Stimulated activated naive B cell treated with anti-CD40 and anti-IgM and Interleukin-4, amounts not matched to agents 10 μg/mL and 1 μg/mL and 100 μg/mL, for 72 hours (primary cell): ENCODE measurements around the gene SOX2.

Experiments
- ATAC-seq, 2 donors: fragments of 150-1000 bp; cut with Tn5 transposase; replicated peaks; 2 replicates each; pipeline ENCODE4 v1.10.0; 2021; ENCODE audit warnings: moderate library complexity in 1 of 2
- DNase-seq: peaks from one replicate; pipeline ENCODE4 v3.0.0; 2021
- H3K27ac Mint-ChIP-seq: one replicate; pipeline ENCODE4 v1.8.0; 2022; ENCODE audit warnings: mild to moderate bottlenecking, mixed read lengths
- H3K27me3 Mint-ChIP-seq, 2 donors: one replicate each; pipeline ENCODE4 v1.8.0; 2022; ENCODE audit warnings: mixed read lengths in 2 of 2
- H3K36me3 Mint-ChIP-seq, 2 donors: one replicate each; pipeline ENCODE4 v1.8.0; 2022; ENCODE audit warnings: mixed read lengths in 2 of 2, mild to moderate bottlenecking in 1 of 2
- H3K4me1 Mint-ChIP-seq, 2 donors: one replicate each; pipeline ENCODE4 v1.8.0; 2022; ENCODE audit warnings: mixed read lengths in 2 of 2, mild to moderate bottlenecking in 1 of 2
- H3K4me3 Mint-ChIP-seq, 2 donors: one replicate each; pipeline ENCODE4 v1.8.0; 2022; ENCODE audit warnings: mild to moderate bottlenecking in 2 of 2, mixed read lengths in 2 of 2, moderate library complexity in 1 of 2
- H3K9me3 Mint-ChIP-seq, 2 donors: one replicate each; pipeline ENCODE4 v1.8.0; 2022; ENCODE audit warnings: mixed read lengths in 2 of 2, mild to moderate bottlenecking in 1 of 2

The SOX2 gene

DNA sequence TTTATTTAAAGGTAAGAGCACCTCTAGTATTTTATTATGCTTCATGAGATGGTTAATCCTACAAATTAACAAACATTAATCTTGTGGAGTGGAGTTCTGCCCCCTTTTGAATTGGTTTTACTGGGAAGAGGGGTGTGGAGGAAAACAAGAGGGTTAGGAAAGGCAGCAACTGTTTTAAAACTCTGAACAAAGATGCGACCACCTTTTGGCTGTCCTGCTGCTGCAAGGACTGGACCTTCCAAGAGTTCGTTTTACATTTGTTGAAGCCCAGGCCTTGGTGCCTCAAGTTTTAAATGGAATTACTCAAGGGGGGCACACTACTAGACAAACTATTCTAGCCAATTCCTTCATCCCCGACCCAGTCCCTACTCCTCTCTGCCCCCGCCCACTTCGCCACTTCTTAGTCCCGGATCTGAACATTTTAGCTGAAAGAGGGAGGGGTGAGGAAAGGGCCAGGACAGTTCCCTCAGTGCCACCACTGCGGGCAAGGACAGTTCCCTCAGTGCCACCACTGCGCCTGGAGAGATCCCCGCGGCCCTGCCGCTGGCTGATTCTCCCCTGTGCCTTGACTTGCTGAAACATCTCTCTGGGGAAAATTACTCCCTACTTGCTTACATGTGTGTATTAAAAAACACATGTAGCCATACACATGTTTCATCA lies 11.2 kb downstream of the SOX2 start:
- H3K9me3 Mint-ChIP-seq, result peaks cover 7 to 10% of the 10 kb centered on the region in 2 donors
- H3K27me3 Mint-ChIP-seq, result peaks cover 94 to 96% of the 10 kb centered on the region in 2 donors
- DNase-seq, result no peak
- H3K36me3 Mint-ChIP-seq, result peaks cover 2 to 16% of the 10 kb centered on the region in 2 donors
- peak overlapping the region; percentile 93 for H3K27ac Mint-ChIP-seq
- peaks cover 7 to 21% of the 10 kb centered on the region in 2 donors for H3K4me1 Mint-ChIP-seq
- no peak for ATAC-seq
- H3K4me3 Mint-ChIP-seq, result no peak overlapping the region

DNA sequence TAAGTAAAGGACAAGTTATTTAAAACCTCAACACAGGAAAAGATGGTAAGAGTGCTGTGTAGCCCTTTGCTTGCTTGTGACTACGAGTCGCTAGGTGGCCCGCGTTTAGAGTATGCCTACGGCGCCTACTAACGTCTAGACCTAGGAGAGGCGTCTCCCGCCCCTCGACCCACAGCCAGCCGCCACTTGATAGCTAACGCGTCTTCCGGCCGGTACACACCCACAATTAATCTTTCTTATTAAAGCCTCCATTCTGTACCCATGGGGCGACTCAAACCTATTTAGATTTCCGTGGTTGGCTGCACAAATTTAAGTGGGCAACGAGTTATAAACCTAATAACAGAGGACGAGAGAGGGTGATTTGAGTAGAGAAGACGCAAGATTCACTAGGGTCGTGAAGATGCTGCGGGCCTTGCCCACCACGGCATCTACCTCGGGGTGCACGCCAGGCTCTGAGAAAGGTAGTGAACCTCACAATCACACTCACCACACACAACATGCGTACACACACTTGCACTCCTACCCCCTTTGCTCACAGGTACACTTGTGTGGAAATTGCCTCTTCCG lies 12.0 kb downstream of the SOX2 start:
- ATAC-seq, result no peak
- H3K4me3 Mint-ChIP-seq, result peak overlapping the region in 1 of 2 donors; percentile 55
- peaks cover 7 to 10% of the 10 kb centered on the region in 2 donors for H3K9me3 Mint-ChIP-seq
- peaks cover 7 to 21% of the 10 kb centered on the region in 2 donors for H3K4me1 Mint-ChIP-seq
- no peak for DNase-seq
- peaks cover 2 to 16% of the 10 kb centered on the region in 2 donors for H3K36me3 Mint-ChIP-seq
- H3K27me3 Mint-ChIP-seq, result peaks cover 89 to 95% of the 10 kb centered on the region in 2 donors
- peak overlapping the region; percentile 93 for H3K27ac Mint-ChIP-seq

DNA sequence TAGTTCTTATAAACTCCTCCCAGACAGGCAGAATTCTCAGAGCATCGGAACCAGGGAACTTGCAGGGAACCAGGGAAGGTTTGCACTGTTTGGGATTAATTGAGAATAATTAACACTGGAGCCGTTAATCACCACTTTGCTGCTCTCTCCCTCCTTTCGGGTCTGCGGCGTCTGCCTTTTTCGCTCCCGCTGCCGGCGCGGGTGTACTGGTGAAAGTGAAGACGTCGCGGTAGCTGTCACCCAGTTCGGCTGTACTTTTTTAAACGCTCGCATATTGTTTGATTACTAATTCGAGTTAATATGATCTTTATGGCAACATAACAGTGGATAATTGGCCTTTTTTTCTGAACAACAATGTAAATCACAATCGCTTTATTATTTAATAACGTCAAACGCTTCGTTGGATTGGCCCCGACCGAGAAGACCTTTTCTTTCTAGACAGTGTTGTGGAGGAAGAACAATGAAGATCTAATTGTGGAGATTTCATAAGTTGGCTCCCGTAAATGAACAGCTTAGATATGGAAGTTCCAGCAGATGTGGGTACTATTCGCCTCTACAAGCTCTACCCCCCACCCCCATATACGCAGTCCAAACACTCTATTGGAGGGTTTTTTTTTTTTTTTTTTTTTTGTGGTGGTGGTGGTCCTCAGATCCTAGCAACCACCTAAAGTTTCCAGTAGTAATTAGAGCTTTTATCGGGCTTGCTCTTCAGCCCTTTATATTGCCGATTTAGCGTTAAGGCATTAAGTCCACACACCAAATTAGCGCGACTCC lies 12.7 kb downstream of the SOX2 start:
- Mint-ChIP-seq H3K27me3 (peaks cover 89 to 95% of the 10 kb centered on the region in 2 donors), H3K27ac (peak overlapping the region; percentile 93), H3K36me3 (peaks cover 2 to 16% of the 10 kb centered on the region in 2 donors), H3K4me1 (peaks cover 8 to 21% of the 10 kb centered on the region in 2 donors), H3K9me3 (peaks cover 7 to 8% of the 10 kb centered on the region in 2 donors), H3K4me3 (peak overlapping the region in 1 of 2 donors; percentile 55)
- DNase-seq (no peak), ATAC-seq (no peak)

DNA sequence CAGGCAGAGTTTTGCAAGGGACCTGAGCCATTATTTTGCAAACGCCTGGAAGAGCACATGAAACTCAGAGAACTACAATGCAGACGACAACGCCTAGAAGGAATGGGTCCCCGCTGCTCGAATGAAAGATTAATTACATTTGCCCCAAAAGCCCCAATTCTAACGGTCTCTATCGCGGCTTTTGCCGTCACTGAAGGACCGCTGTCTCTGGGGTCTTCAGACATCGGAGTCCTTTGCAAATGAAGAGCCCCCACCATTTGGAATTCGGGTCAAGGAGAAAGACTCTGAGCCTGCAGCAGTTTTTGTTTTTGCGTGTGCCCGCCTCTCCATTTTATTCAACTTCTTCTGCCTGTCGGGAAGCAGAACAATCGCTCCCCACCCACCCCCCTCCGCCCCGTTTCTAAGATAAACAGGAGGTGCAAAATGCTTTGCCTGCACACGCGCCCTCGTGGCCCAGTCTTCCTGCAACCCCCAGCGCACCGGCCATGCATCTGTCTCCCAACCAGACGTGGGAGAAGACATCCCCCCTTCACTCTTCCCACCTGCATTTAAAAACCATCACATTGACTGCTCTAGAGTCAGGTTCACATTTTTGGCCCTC lies 13.5 kb downstream of the SOX2 start:
- Mint-ChIP-seq H3K9me3 (peaks cover 7 to 8% of the 10 kb centered on the region in 2 donors), H3K36me3 (peaks cover 2 to 16% of the 10 kb centered on the region in 2 donors), H3K4me1 (peaks cover 8 to 17% of the 10 kb centered on the region in 2 donors), H3K4me3 (peak overlapping the region; percentile 39 to 61), H3K27ac (peak overlapping the region; percentile 89), H3K27me3 (peaks cover 88 to 95% of the 10 kb centered on the region in 2 donors)
- DNase-seq (no peak), ATAC-seq (no peak)

DNA sequence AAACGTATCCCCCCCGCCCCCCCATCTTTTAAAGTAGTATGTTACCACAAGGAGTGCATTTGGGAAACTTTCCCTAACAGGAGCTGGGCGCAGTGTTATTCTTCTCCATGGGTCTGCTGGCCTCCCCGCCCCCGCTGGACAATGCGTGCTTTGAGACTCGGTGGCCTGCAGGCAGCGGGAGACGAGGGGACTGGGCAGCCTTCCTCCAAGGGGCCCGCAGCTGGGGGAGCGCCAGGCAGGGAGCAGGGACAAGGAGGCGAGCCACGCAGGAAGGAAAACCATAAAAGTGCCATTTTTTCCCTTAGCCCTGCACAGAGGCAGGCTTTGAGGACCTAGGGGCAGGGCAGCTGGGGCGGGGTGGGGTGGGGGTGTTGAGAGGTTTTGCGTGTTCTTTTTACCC lies 14.1 kb downstream of the SOX2 start:
- Mint-ChIP-seq H3K4me3 (peak overlapping the region; percentile 57 to 61), H3K36me3 (peaks cover 2 to 16% of the 10 kb centered on the region in 2 donors), H3K4me1 (peaks cover 8 to 17% of the 10 kb centered on the region in 2 donors), H3K27me3 (peaks cover 88 to 95% of the 10 kb centered on the region in 2 donors), H3K9me3 (peaks cover 7 to 8% of the 10 kb centered on the region in 2 donors), H3K27ac (peak overlapping the region; percentile 59)
- DNase-seq (no peak), ATAC-seq (no peak)

DNA sequence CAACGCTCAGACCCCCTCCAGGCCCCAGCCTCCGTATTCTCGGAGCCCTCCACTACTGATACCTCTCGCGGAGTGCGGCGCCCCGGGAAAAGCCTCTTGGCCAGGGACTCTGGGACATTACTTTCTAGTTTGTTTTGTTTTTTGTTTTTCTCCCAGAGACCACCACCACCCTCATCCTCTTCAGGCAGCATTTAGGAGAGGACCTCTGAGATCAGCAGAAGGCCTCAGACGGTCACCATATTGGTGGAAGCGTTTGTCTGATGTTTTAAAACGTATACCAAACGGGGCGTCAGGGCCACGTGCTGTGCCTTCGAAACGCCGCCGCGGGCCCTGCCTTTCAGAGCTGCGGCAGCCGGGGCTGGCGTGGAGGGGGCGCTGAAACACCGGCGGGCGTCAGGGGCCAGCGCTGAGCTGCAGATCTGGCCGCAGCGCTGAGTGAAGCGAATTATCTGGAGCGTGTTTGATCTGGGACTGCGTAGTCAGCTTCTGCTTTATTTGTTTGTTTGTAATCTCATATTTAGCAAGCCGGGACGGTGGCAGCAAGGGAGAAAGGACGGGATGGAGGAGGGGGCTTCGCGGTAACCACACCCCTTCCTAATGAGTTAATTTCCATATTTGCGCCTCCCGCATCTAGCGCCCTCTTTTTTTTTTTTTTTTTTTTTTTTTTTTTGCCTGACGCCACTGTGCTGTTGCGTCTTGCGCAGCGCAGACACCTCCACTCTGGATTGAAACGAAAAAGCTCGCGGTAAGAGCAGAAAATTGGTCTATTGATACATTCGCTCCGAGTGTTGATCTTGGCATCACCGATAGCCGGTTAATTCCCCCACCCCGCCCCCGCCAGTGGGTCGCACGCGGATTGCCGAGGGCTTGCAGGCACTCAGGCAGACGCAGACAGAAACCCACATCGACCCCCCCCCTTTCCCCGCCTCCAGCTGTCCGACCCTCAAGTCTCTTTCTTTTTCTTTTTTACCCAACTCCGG lies 14.9 kb downstream of the SOX2 start:
- ATAC-seq (no peak), DNase-seq (no peak)
- Mint-ChIP-seq H3K4me3 (peak overlapping the region; percentile 75 to 84), H3K4me1 (peaks cover 8 to 17% of the 10 kb centered on the region in 2 donors), H3K9me3 (peaks cover 7 to 8% of the 10 kb centered on the region in 2 donors), H3K27ac (peak overlapping the region; percentile 82), H3K27me3 (peaks cover 87 to 95% of the 10 kb centered on the region in 2 donors), H3K36me3 (peaks cover 2 to 16% of the 10 kb centered on the region in 2 donors)

DNA sequence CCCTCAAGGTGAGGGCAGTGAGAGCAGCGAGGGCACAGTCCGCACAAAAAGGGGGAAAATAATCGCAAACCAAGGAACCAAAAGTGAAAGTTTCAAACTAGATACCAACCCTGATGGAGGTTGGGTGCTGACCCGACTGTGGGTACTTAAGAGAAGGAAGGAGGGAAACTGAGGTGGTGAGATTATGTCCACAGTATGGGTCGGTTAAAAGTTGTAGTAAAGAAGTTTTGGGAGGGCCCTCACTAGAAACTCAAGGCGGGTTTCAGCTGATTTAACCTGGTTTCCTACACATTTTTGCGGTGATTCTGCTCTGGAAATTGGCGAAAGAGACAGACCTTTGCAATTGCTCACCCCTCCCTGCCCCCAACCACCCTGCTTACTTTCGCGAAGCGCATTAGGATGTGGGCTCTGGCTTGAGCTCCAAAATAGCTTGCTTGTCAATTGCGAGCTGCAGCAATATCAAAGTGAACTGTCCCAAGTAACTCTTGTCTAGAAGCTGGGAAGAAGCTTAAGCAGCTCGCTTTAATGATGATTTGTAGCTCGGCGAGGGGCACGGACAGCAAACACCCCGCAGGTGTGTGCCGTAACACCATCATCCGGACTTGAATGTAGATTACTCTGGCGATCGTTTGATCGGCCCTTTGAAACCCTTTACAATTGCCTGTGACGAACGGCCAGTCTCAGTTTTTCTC lies 15.8 kb downstream of the SOX2 start:
- H3K9me3 Mint-ChIP-seq, result peaks cover 7 to 8% of the 10 kb centered on the region in 2 donors
- peaks cover 2 to 16% of the 10 kb centered on the region in 2 donors for H3K36me3 Mint-ChIP-seq
- DNase-seq (no peak), ATAC-seq (no peak)
- H3K4me3 Mint-ChIP-seq, result peak overlapping the region; percentile 75 to 84
- peaks cover 83 to 93% of the 10 kb centered on the region in 2 donors for H3K27me3 Mint-ChIP-seq
- H3K4me1 Mint-ChIP-seq, result peaks cover 8 to 17% of the 10 kb centered on the region in 2 donors
- H3K27ac Mint-ChIP-seq, result peak overlapping the region; percentile 82

DNA sequence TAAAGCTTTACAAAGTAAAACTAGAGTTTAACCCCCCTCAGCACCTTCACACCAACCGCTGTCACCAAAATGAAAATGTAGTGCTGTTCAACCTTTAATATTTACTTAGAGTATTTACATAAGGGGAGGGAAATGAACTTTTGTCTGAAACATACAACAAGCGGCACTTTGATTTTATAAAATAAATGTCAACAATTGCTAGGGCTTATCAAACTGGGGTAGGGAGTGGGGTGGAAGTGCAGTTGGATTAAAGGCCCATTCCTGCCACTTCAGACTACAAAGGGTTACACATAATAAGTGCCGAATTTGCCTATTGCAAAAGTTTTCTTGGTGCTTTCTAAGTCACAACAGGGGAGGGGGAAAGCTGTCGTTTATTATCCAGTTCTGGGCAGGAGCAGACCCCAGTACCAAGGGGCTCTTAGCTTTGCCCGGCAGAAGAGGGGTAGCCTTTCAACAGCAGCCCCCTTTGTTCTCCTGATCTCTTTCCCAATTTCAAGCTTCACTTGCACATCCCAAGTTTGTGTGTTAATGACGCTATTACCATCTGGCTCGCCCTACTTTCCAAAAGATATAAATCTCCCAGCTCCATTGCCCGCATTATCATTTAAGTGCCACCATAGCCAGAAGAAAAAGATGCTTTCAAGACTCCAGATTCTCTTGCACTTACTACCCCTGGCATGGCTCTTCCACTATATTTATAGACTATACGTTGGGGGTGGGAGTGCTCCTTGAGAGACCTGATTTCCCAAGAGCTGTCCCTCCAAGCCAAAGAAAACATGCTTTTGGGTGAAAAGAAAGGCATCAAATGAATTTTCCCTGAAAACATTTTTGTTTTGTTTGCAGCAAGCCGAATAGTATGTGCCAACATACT lies 17.0 kb downstream of the SOX2 start:
- Mint-ChIP-seq H3K4me1 (peaks cover 6 to 17% of the 10 kb centered on the region in 2 donors), H3K27ac (no peak overlapping the region), H3K4me3 (no peak overlapping the region), H3K27me3 (peaks cover 71 to 81% of the 10 kb centered on the region in 2 donors), H3K9me3 (peaks cover 4 to 8% of the 10 kb centered on the region in 2 donors), H3K36me3 (peaks cover 2 to 13% of the 10 kb centered on the region in 2 donors)
- DNase-seq (no peak), ATAC-seq (no peak)

DNA sequence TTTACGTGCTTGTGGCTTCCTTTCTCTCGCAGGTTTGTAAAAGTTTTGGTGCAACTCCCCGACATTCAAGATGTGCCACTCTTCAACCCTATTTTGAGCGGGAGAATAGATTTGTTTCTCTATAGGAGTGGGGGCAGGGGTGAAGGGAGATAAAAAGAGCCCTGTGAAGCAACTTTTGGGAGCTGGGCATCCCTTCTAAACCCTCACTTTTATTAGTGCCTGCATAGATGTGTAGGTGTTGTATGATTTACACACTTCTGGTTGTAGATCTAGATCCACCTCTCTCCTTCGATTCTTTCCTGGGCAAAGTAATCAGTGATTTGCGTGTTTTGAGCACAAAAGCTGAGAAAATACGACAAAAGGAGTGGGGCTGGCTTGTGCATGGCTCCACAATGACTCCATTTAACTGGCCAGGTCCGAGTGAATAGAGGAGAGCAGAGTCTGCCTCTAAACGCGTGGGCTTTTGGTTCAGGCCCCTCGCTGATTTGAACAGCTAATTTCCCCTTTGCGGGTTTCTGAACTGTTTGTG lies 17.7 kb downstream of the SOX2 start:
- ATAC-seq, result no peak
- no peak overlapping the region for H3K4me3 Mint-ChIP-seq
- peaks cover 65 to 76% of the 10 kb centered on the region in 2 donors for H3K27me3 Mint-ChIP-seq
- no peak for DNase-seq
- H3K9me3 Mint-ChIP-seq, result peaks cover 4% of the 10 kb centered on the region in 2 donors
- no peak overlapping the region for H3K27ac Mint-ChIP-seq
- H3K4me1 Mint-ChIP-seq, result peaks cover 6 to 17% of the 10 kb centered on the region in 2 donors
- H3K36me3 Mint-ChIP-seq, result peaks cover 2 to 7% of the 10 kb centered on the region in 2 donors

DNA sequence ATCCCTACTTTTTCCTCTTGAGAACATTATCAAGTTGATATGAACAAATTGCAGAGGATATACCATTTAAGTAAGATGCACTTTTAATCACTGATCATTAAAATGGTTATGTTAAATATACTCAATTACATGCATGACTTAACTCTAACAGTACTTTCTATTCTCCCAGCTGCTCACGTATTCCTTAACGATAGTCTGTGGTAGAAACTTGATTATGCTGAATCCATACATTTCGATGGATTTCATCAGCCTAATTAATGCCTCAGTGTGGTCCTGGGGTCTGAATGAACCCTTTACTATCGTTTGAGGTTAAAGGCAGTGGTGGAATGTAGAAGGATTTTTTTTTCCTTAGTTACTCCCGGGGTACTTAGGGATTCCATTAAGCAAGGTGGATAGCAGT lies 18.6 kb downstream of the SOX2 start:
- DNase-seq (no peak), ATAC-seq (no peak)
- peaks cover 2 to 6% of the 10 kb centered on the region in 2 donors for H3K36me3 Mint-ChIP-seq
- H3K27ac Mint-ChIP-seq, result no peak overlapping the region
- peaks cover 6 to 17% of the 10 kb centered on the region in 2 donors for H3K4me1 Mint-ChIP-seq
- peaks cover 60 to 75% of the 10 kb centered on the region in 2 donors for H3K27me3 Mint-ChIP-seq
- H3K9me3 Mint-ChIP-seq, result peaks cover 3 to 4% of the 10 kb centered on the region in 2 donors
- no peak overlapping the region for H3K4me3 Mint-ChIP-seq

DNA sequence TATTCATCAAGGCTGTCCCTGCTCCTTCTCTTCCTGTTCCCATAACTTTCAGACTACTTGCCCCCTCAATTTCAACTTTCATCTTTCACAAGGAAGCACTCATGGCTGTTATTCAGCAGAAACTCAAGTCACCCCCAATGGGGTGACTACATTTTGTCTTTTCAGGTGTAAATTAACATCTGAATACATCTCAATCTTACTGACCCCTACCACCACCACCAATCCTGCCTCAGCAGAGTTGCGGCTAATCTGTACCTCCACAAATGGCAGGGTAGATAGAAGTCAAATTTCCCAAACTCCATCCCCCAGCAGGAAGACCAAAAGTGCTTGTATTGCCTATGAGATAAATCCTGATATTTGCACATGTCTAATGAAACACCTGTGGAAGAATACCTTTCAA lies 19.2 kb downstream of the SOX2 start:
- H3K4me1 Mint-ChIP-seq, result peaks cover 6 to 17% of the 10 kb centered on the region in 2 donors
- peaks cover 55 to 69% of the 10 kb centered on the region in 2 donors for H3K27me3 Mint-ChIP-seq
- H3K36me3 Mint-ChIP-seq, result peaks cover 0 to 4% of the 10 kb centered on the region in 2 donors
- DNase-seq (no peak), ATAC-seq (no peak)
- no peak overlapping the region for H3K27ac Mint-ChIP-seq
- H3K4me3 Mint-ChIP-seq, result no peak overlapping the region
- H3K9me3 Mint-ChIP-seq, result peaks cover 0 to 2% of the 10 kb centered on the region in 2 donors

DNA sequence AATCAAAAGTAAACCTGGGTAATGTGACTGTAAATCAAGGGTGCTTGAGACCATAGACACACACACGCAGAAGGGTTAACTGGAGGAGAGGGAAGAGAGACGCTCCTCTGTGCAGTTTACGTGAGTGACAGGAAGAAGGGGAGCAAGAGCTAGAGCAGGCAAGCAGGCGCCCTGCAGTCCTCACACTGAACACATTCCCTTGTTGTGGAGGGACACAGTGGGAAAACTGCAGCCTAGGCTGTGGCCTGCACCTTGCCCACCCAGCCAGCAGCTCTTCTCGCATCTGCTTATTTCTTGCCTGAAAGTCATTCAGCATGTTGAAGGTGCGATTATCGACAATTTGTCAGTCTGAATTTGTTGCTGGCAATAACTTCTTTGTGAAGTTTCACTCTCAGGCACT lies 24.2 kb downstream of the SOX2 start:
- ATAC-seq (no peak), DNase-seq (no peak)
- Mint-ChIP-seq H3K9me3 (no peaks in the 10 kb centered on the region), H3K36me3 (no peaks in the 10 kb centered on the region), H3K4me1 (no peaks in the 10 kb centered on the region), H3K4me3 (no peak overlapping the region), H3K27ac (no peak overlapping the region), H3K27me3 (peaks cover 22 to 24% of the 10 kb centered on the region in 2 donors)
